Epithelial cell of esophagus (primary cell): ENCODE measurements around the gene NEURL3.
A peak's percentile ranks its signal among the peaks of the same experiment; 100 is the strongest.

Experiments used
- DNase-seq: peaks from one replicate; pipeline ENCODE4 v3.0.0; 2010; ENCODE audit warnings: low read depth
- H3K4me3 ChIP-seq: 2 replicates; pipeline ENCODE4 v1.5.1; 2011; ENCODE audit warnings: mild to moderate bottlenecking, low read length, control low read depth
- TF ChIP-seq, protein P1 (sequence below): IDR thresholded peaks from 2 replicates; pipeline ENCODE4 v1.5.1; 2011; ENCODE audit warnings: low read depth, mild to moderate bottlenecking, low read length, control low read depth, inconsistent platforms; ENCODE audit not compliant: insufficient read depth; ENCODE audit errors: missing control alignments

NEURL3 gene

DNA sequence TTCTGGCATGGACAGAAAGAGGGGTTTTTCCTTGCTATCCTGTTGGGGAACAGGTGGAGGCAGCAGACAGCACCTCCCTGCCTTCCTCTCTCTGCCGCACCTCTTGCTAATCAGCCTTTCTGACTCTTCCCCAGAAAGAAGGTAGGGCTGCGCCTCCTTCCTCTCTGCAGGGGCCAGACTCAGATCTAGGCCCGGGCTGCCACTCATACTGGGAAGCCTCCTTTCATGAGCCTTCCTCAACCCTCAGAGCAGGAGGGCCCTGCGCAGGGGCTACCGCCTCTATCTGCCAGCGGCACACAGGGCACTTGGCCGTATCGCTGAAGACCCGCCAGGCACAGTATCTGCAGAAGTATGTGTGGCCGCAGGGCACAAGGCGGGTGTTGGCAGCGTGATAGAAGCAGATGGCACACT is 7.1 kb downstream of the NEURL3 start:
- TF ChIP-seq, protein P1, sequence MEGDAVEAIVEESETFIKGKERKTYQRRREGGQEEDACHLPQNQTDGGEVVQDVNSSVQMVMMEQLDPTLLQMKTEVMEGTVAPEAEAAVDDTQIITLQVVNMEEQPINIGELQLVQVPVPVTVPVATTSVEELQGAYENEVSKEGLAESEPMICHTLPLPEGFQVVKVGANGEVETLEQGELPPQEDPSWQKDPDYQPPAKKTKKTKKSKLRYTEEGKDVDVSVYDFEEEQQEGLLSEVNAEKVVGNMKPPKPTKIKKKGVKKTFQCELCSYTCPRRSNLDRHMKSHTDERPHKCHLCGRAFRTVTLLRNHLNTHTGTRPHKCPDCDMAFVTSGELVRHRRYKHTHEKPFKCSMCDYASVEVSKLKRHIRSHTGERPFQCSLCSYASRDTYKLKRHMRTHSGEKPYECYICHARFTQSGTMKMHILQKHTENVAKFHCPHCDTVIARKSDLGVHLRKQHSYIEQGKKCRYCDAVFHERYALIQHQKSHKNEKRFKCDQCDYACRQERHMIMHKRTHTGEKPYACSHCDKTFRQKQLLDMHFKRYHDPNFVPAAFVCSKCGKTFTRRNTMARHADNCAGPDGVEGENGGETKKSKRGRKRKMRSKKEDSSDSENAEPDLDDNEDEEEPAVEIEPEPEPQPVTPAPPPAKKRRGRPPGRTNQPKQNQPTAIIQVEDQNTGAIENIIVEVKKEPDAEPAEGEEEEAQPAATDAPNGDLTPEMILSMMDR: no peak
- H3K4me3 ChIP-seq: no peak overlapping the region
- no peak for DNase-seq

- H3K4me3 ChIP-seq: no peak overlapping the region
- no peak for DNase-seq
- TF ChIP-seq, protein P1: no peak
These were observed 9.1 kb downstream of the NEURL3 start for GRCh38 chr2:96495982-96496629.

GRCh38 chr2:96494188-96494587 is 11.0 kb downstream of the NEURL3 start:
- no peak overlapping the region for H3K4me3 ChIP-seq
- TF ChIP-seq, protein P1: no peak

GRCh38 chr2:96493072-96493471 is 12.1 kb downstream of the NEURL3 start:
- no peak overlapping the region for H3K4me3 ChIP-seq
- TF ChIP-seq, protein P1: no peak
- peak; percentile 89 for DNase-seq

More at GRCh38 chr2:96494188-96494587, 11.0 kb downstream of the NEURL3 start:
- no peak for DNase-seq

DNA sequence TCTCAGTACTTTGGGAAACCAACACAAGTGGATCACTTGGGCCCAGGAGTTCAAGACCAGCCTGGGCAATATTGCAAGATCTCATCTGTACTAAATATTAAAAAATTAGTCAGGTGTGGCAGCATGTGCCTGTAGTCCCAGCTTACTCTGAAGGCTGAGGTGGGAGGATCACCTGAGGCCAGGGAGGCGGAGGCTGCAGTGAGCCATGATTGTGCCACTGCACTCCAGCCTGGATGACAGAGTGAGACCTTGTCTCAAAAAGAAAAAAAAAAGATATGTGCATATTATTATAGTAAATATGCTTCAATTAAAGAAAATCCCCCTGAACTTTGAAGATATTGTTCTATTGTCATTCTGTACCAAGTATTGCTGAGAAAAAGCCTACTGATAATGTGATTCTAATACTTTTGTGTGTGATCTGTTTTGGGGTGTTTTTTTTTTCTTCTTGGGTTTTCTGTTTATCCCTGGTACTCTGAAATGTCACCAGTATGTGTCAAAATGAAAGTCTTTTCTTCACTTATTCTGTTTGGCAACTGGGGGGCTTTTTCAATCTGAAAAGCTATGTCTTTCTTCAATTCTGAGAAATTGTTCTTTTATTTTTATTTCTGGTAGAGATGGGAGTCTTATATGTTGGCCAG is 13.2 kb downstream of the NEURL3 start:
- TF ChIP-seq, protein P1: no peak
- DNase-seq: no peak
- no peak overlapping the region for H3K4me3 ChIP-seq

DNA sequence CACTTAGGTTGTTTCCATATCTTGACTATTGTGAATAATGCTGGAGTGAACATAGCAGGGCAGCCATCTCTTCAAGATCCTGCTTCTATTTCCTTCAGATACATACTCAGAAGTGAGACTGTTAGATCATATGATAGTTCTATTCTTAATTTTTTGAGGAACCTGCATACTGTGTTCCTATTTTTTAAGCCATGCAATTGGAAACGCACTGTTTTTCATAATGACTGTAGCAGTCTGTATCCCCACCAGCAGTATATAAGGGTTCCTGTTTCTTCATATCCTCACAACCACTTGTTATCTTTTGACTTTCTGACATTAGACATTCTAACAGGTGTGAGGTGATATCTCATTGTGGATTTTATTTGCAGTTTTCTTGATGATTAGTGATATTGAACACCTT is 15.5 kb downstream of the NEURL3 start:
- TF ChIP-seq, protein P1: no peak

DNA sequence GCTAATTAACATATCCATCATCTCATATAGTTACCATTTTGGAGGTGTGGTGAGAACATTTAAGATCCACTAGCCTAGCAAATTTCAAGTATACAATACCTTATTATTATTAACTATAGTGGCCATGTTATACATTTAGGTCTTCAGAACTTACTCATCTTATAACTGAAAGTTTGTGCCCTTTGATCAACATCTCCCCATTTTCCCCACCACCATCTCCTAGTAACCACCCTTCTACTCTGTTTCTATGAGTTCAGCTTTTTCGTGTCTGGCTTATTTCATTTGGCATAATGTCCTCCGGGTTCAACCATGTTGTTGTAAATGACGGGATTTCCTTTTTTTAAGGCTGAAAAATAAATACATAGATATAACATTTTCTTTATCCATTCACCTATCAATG is 15.9 kb downstream of the NEURL3 start:
- no peak for DNase-seq
- TF ChIP-seq, protein P1: no peak
- H3K4me3 ChIP-seq: no peak overlapping the region

More for the DNA sequence above, 15.5 kb downstream of the NEURL3 start:
- H3K4me3 ChIP-seq: no peak overlapping the region
- no peak for DNase-seq
